Endothelial cell of umbilical vein (primary cell): ENCODE results near the gene VAV2. TPM values are rescaled to one million over a fixed set of nuclear protein-coding genes. Genes with fewer than 3 reads are reported as not detected.

ENCODE experiments used
- BruUV-seq: library from RNA; stranded (reverse); fragments of 400-500 nt; replicated peaks from 2 replicates; lab custom pipeline; 2021; lab: Mats Ljungman, UMichigan
- CTCF ChIA-PET: fragments of 300-600, 350-600 bp; sonication (Branson Sonifier 250); formaldehyde crosslinking; loops from one replicate; lab custom pipeline; 2021; ENCODE audit warnings: antibody characterized with exemption, inconsistent platforms; lab: Charles Lee
- POLR2A ChIA-PET: fragments of 300-600, 350-600 bp; sonication (Branson Sonifier 250); formaldehyde crosslinking; loops from one replicate; lab custom pipeline; 2021; ENCODE audit warnings: antibody characterized with exemption, inconsistent platforms; lab: Charles Lee
- DNase-seq: peaks from one replicate; pipeline ENCODE4 v3.0.0-alpha.2; 2011; ENCODE audit warnings: low read depth, low spot score
- FAIRE-seq: peaks from 2 replicates; lab custom pipeline; 2011; peaks lifted over from hg19 to GRCh38; lab: Jason Lieb, UNC
- H2AFZ ChIP-seq: 2 replicates; pipeline ENCODE4 v1.6.0; 2012; ENCODE audit warnings: low read depth, low read length, control low read depth, inconsistent platforms
- H3K27ac ChIP-seq: 2 replicates; pipeline ENCODE4 v1.5.1; 2011; ENCODE audit warnings: low read depth, mild to moderate bottlenecking, control low read depth, low read length, moderate library complexity; ENCODE audit not compliant: insufficient read depth
- H3K27me3 ChIP-seq, 2 experiments: 2 replicates each; pipeline versions ENCODE4 v1.6.0 to v1.6.1; 2011; ENCODE audit warnings: low read length in 2 of 2, mixed read lengths in 1 of 2; ENCODE audit not compliant: control insufficient read depth in 2 of 2, insufficient read depth in 2 of 2
- H3K36me3 ChIP-seq, 2 experiments: 2 replicates in 1 of 2; 3 replicates in 1 of 2; pipeline ENCODE4 v1.5.1; 2011; ENCODE audit warnings: low read length in 2 of 2, mild to moderate bottlenecking in 1 of 2, moderate library complexity in 1 of 2; ENCODE audit not compliant: control insufficient read depth in 2 of 2, insufficient read depth in 2 of 2; ENCODE audit errors: extremely low read depth in 1 of 2
- H3K4me1 ChIP-seq: 3 replicates; pipeline ENCODE4 v1.5.1; 2011; ENCODE audit warnings: mild to moderate bottlenecking, low read length; ENCODE audit not compliant: control insufficient read depth, insufficient read depth; ENCODE audit errors: extremely low read depth
- H3K4me2 ChIP-seq: 2 replicates; pipeline ENCODE4 v1.6.1; 2011; ENCODE audit warnings: low read length, control low read depth, mixed read lengths; ENCODE audit not compliant: insufficient read depth
- H3K4me3 ChIP-seq, 3 experiments: fragments of 200-600 bp in 1 of 3; sonication (generic), shearing (Covaris generic) in 1 of 3; replicated peaks in 1 of 3; 2 replicates each; pipeline ENCODE4 v1.5.1; 2011 to 2016; ENCODE audit warnings: control low read depth in 3 of 3, low read length in 3 of 3, mild to moderate bottlenecking in 2 of 3, inconsistent platforms in 1 of 3, low read depth in 1 of 3, moderate library complexity in 1 of 3; ENCODE audit not compliant: insufficient read depth in 1 of 3
- H3K79me2 ChIP-seq: 2 replicates; pipeline ENCODE4 v1.6.0; 2012; ENCODE audit warnings: low read length, inconsistent platforms; ENCODE audit not compliant: control insufficient read depth, insufficient read depth
- H3K9ac ChIP-seq: replicated peaks from 2 replicates; pipeline ENCODE3; 2011; ENCODE audit warnings: low read length, control low read depth; ENCODE audit not compliant: insufficient read depth; ENCODE audit errors: extremely low read depth
- H3K9me1 ChIP-seq: replicated peaks from 3 replicates; pipeline ENCODE4 v1.6.0; 2011; ENCODE audit warnings: mild to moderate bottlenecking, low read length; ENCODE audit not compliant: control insufficient read depth, insufficient read depth; ENCODE audit errors: extremely low read depth
- H3K9me3 ChIP-seq: replicated peaks from 2 replicates; pipeline ENCODE4 v1.5.1; 2012; ENCODE audit warnings: low read length, inconsistent platforms; ENCODE audit not compliant: control insufficient read depth, insufficient read depth
- H4K20me1 ChIP-seq: replicated peaks from 2 replicates; pipeline ENCODE3; 2011; ENCODE audit warnings: mild to moderate bottlenecking, low read length; ENCODE audit not compliant: control insufficient read depth, insufficient read depth; ENCODE audit errors: extremely low read depth
- CTCF ChIP-seq, 2 donors: IDR thresholded peaks; 1 replicate in 1 of 2; 2 replicates in 1 of 2; pipeline ENCODE4 v1.5.1; 2011; ENCODE audit warnings: low read length in 2 of 2, mild to moderate bottlenecking in 2 of 2, moderate library complexity in 2 of 2, control low read depth in 1 of 2, inconsistent platforms in 1 of 2, low read depth in 1 of 2; ENCODE audit not compliant: insufficient read depth in 1 of 2; ENCODE audit errors: extremely low read depth in 1 of 2
- EZH2 ChIP-seq: IDR thresholded peaks from 2 replicates; pipeline ENCODE4 v1.6.1; 2012; ENCODE audit warnings: borderline replicate concordance, low read depth, mild to moderate bottlenecking, moderate library complexity, low read length, inconsistent platforms; ENCODE audit not compliant: severe bottlenecking
- FOS ChIP-seq: IDR thresholded peaks from 2 replicates; pipeline ENCODE4 v1.6.1; 2011; ENCODE audit warnings: mild to moderate bottlenecking, low read length, moderate library complexity, borderline replicate concordance; ENCODE audit not compliant: insufficient read depth
- GATA2 ChIP-seq: IDR thresholded peaks from 2 replicates; pipeline ENCODE4 v1.7.0; 2011; ENCODE audit warnings: low read depth, mild to moderate bottlenecking, moderate library complexity, mixed read lengths, low read length; ENCODE audit not compliant: insufficient read length, insufficient read depth
- JUN ChIP-seq: IDR thresholded peaks from 2 replicates; pipeline ENCODE4 v1.6.1; 2011; ENCODE audit warnings: borderline replicate concordance, low read depth; ENCODE audit not compliant: insufficient read length, insufficient read depth
- MYC ChIP-seq: IDR thresholded peaks from one replicate; pipeline ENCODE4 v1.6.1; 2011; ENCODE audit warnings: mild to moderate bottlenecking, low read depth, low read length
- POLR2A ChIP-seq: IDR thresholded peaks from 2 replicates; pipeline ENCODE4 v1.6.1; 2012; ENCODE audit warnings: low read depth, mild to moderate bottlenecking, control low read depth, low read length
- POLR2AphosphoS5 ChIP-seq: IDR thresholded peaks from 2 replicates; pipeline ENCODE4 v1.6.1; 2012; ENCODE audit warnings: low read depth, mild to moderate bottlenecking, control low read depth, low read length, moderate library complexity; ENCODE audit not compliant: insufficient read depth
- dilution Hi-C: fragments of 300-500 bp; cut with MboI; formaldehyde crosslinking; loops from one replicate; pipeline ENCODE4 v1.15.0; 2019; ENCODE audit warnings: low sequenced_read_pairs; ENCODE audit not compliant: extremely low pct_ligation_motif_present
- intact Hi-C: fragments of 100-400 bp; cut with micrococcal nuclease; formaldehyde crosslinking; loops from one replicate; pipeline ENCODE4 v1.10.0; 2022
- polyA plus RNA-seq, 4 experiments: library from polyadenylated mRNA; depleted of rRNA in 3 of 4; stranded (reverse) in 3 of 4; unstranded in 1 of 4; fragments of >200 nt; gene quantifications; 2 replicates each; pipeline versions ENCODE4 v1.2.1 to v1.2.3, GENCODE V29; 2011 to 2012; ENCODE audit warnings: missing spikeins in 1 of 4
- total RNA-seq: library from RNA; stranded (reverse); gene quantifications from 2 replicates; pipeline ENCODE4 v1.2.3, GENCODE V29; 2021
- TF ChIP-seq, protein P1 (sequence below): IDR thresholded peaks from 2 replicates; pipeline ENCODE4 v1.6.1; 2011; ENCODE audit not compliant: insufficient read depth, insufficient read length

VAV2 gene
- total and polyA plus RNA-seq, 2 donors (not counting 3 experiments of a cell fraction or from before 2014, with no cell fraction given): 10.6 to 30.6 TPM

DNA sequence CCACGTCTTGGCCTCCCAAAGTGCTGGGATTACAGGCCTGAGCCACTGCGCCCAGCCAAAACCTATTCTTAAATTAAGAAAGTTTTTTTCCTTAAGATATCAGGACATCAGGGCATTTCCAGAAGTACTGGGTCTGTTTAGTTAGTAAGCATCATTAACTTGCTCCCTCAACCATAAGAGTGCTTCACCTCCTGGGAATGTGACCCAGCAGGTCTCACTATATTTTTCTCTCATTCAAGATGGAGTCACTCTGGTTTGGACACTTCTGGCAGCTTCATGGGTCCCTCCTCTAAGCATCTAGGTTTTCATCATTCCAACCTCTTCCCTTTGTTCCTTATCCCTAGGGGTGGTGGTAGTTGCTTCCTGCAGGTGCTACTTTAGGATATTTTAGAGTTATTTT, 22.8 kb upstream of the VAV2 start:
- dilution Hi-C loops (no loop called here), intact Hi-C loops (no loop called here)
- Histone ChIP-seq H4K20me1 (no peaks in the 10 kb centered on the region), H3K79me2 (no peaks in the 10 kb centered on the region), H3K4me2 (no peak overlapping the region), H3K9me1 (no peaks in the 10 kb centered on the region), H3K4me3 (no peak overlapping the region), H3K27ac (no peak overlapping the region), H3K36me3 (no peaks in the 10 kb centered on the region), H2AFZ (no peak overlapping the region), H3K9me3 (no peaks in the 10 kb centered on the region), H3K9ac (no peak overlapping the region), H3K27me3 (no peaks in the 10 kb centered on the region), H3K4me1 (no peaks in the 10 kb centered on the region)
- DNase-seq: no peak
- TF ChIP-seq FOS: no peak
- no peak for TF ChIP-seq EZH2
- TF ChIP-seq POLR2AphosphoS5: no peak
- no peak for TF ChIP-seq CTCF (IDR thresholded peaks at IDR 0.05; ENCODE audit: extremely low read depth in 1 of 2, insufficient read depth in 1 of 2, low read depth in 1 of 2, low read length in 2 of 2)
- TF ChIP-seq MYC: no peak
- no peak for TF ChIP-seq JUN
- TF ChIP-seq, protein P1, sequence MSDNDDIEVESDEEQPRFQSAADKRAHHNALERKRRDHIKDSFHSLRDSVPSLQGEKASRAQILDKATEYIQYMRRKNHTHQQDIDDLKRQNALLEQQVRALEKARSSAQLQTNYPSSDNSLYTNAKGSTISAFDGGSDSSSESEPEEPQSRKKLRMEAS: no peak
- no peak for TF ChIP-seq POLR2A
- TF ChIP-seq GATA2: no peak
- BruUV-seq: no TSS peak
- POLR2A ChIA-PET: no interaction called here
- CTCF ChIA-PET: interaction anchor here (0.7 to 1.2 kb wide), 2 partner anchors 10 to 528 kb away, joined by 3 read pairs; no protein-coding TSS in a partner anchor
- no peak for FAIRE-seq
